ENCODE data around the gene SPTLC2.

- TF ChIP-seq POLR2AphosphoS5 (IDR thresholded peaks at IDR 0.05) (no peak), POLR2A (IDR thresholded peaks at IDR 0.05) (no peak)
- TF ChIP-seq, protein P1, sequence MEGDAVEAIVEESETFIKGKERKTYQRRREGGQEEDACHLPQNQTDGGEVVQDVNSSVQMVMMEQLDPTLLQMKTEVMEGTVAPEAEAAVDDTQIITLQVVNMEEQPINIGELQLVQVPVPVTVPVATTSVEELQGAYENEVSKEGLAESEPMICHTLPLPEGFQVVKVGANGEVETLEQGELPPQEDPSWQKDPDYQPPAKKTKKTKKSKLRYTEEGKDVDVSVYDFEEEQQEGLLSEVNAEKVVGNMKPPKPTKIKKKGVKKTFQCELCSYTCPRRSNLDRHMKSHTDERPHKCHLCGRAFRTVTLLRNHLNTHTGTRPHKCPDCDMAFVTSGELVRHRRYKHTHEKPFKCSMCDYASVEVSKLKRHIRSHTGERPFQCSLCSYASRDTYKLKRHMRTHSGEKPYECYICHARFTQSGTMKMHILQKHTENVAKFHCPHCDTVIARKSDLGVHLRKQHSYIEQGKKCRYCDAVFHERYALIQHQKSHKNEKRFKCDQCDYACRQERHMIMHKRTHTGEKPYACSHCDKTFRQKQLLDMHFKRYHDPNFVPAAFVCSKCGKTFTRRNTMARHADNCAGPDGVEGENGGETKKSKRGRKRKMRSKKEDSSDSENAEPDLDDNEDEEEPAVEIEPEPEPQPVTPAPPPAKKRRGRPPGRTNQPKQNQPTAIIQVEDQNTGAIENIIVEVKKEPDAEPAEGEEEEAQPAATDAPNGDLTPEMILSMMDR (IDR thresholded peaks at IDR 0.05): no peak
Observed at GRCh38 chr14:77580964-77581505, 35.4 kb downstream of the SPTLC2 start.

Data from suprapubic skin (tissue), 4 donors.